ENCODE data around the gene EFCAB8.

The EFCAB8 gene

GRCh38 chr20:32930181-32930580 lies 71.5 kb downstream of the EFCAB8 start:
- Histone ChIP-seq H3K4me3 (no peak overlapping the region), H3K27me3 (no peaks in the 10 kb centered on the region), H3K4me1 (no peaks in the 10 kb centered on the region), H3K36me3 (no peaks in the 10 kb centered on the region), H3K9me3 (no peaks in the 10 kb centered on the region), H3K27ac (no peak overlapping the region)
- TF ChIP-seq CTCF (IDR thresholded peaks at IDR 0.05) = no peak
- no peak for DNase-seq
- intact Hi-C loops (cut with DNase I; ENCODE audit: low total_unique reads) = no loop called here

- intact Hi-C loops (cut with DNase I; ENCODE audit: low total_unique reads) = no loop called here
- no peaks in the 10 kb centered on the region for H3K27me3 ChIP-seq
Measured at GRCh38 chr20:32930701-32931100, 72.0 kb downstream of the EFCAB8 start.

GRCh38 chr20:32934580-32934979 lies 75.9 kb downstream of the EFCAB8 start:
- no peak overlapping the region for H3K27ac ChIP-seq
- peaks cover 0 to 5% (median 0%) of the 10 kb centered on the region in 3 donors for H3K9me3 ChIP-seq
- H3K27me3 ChIP-seq = no peaks in the 10 kb centered on the region
- H3K36me3 ChIP-seq = no peaks in the 10 kb centered on the region
- intact Hi-C loops (cut with DNase I; ENCODE audit: low total_unique reads) = no loop called here
- no peaks in the 10 kb centered on the region for H3K4me1 ChIP-seq
- no peak for DNase-seq
- H3K4me3 ChIP-seq = no peak overlapping the region
- no peak for TF ChIP-seq CTCF (IDR thresholded peaks at IDR 0.05)

More at GRCh38 chr20:32930701-32931100, 72.0 kb downstream of the EFCAB8 start:
- H3K4me1 ChIP-seq = no peaks in the 10 kb centered on the region
- DNase-seq = no peak
- no peak for TF ChIP-seq CTCF (IDR thresholded peaks at IDR 0.05)
- no peaks in the 10 kb centered on the region for H3K9me3 ChIP-seq
- no peak overlapping the region for H3K27ac ChIP-seq
- no peak overlapping the region for H3K4me3 ChIP-seq
- H3K36me3 ChIP-seq = no peaks in the 10 kb centered on the region

- peaks cover 0 to 10% (median 0%) of the 10 kb centered on the region in 3 donors for H3K9me3 ChIP-seq
- no peak overlapping the region for H3K4me3 ChIP-seq
- H3K36me3 ChIP-seq = no peaks in the 10 kb centered on the region
- H3K4me1 ChIP-seq = no peaks in the 10 kb centered on the region
- no peak for TF ChIP-seq CTCF (IDR thresholded peaks at IDR 0.05)
- intact Hi-C loops (cut with DNase I; ENCODE audit: low total_unique reads) = no loop called here
- DNase-seq = no peak
- no peaks in the 10 kb centered on the region for H3K27me3 ChIP-seq
- no peak overlapping the region for H3K27ac ChIP-seq
Measured at GRCh38 chr20:32941155-32941885, 82.6 kb downstream of the EFCAB8 start.

- Histone ChIP-seq H3K4me3 (no peak overlapping the region), H3K27me3 (no peaks in the 10 kb centered on the region), H3K27ac (no peak overlapping the region), H3K36me3 (no peaks in the 10 kb centered on the region), H3K9me3 (peaks cover 0 to 10% (median 0%) of the 10 kb centered on the region in 3 donors), H3K4me1 (no peaks in the 10 kb centered on the region)
- no peak for DNase-seq
- no peak for TF ChIP-seq CTCF (IDR thresholded peaks at IDR 0.05)
- intact Hi-C loops (cut with DNase I; ENCODE audit: low total_unique reads) = no loop called here
Measured at GRCh38 chr20:32943490-32944052, 84.8 kb downstream of the EFCAB8 start.
